H9 (cell line): Measurements from ENCODE around the gene CUEDC1. TPM values are rescaled to one million over a fixed set of nuclear protein-coding genes. Genes with fewer than 3 reads are reported as not detected.

ENCODE experiments used
- DNase-seq: peaks from one replicate; pipeline ENCODE4 v3.0.0-alpha.2; 2017
- H2AFZ ChIP-seq: one replicate; pipeline ENCODE4 v1.6.1; 2013; ENCODE audit warnings: mild to moderate bottlenecking, low read length, control low read depth, moderate library complexity
- H2AK5ac ChIP-seq: 2 replicates; pipeline ENCODE4 v1.6.1; 2013; ENCODE audit warnings: low read length, control low read depth, mixed read lengths; ENCODE audit not compliant: insufficient read length
- H2BK120ac ChIP-seq: one replicate; pipeline ENCODE4 v1.6.1; 2013; ENCODE audit warnings: low read depth, mild to moderate bottlenecking, low read length, control low read depth, inconsistent platforms; ENCODE audit not compliant: poor library complexity, severe bottlenecking
- H2BK12ac ChIP-seq: 2 replicates; pipeline ENCODE4 v1.6.1; 2013; ENCODE audit warnings: low read length, control low read depth, mixed read lengths, low read depth; ENCODE audit not compliant: insufficient read length
- H2BK15ac ChIP-seq: 2 replicates; pipeline ENCODE4 v1.6.1; 2013; ENCODE audit warnings: low read depth, low read length, control low read depth
- H2BK20ac ChIP-seq: one replicate; pipeline ENCODE4 v1.6.1; 2013; ENCODE audit warnings: low read depth, mild to moderate bottlenecking, low read length, control low read depth, inconsistent platforms; ENCODE audit not compliant: poor library complexity, severe bottlenecking
- H2BK5ac ChIP-seq: 2 replicates; pipeline ENCODE4 v1.6.1; 2013; ENCODE audit warnings: low read length, control low read depth, mixed read lengths; ENCODE audit not compliant: insufficient read length
- H3K14ac ChIP-seq: 2 replicates; pipeline ENCODE4 v1.6.1; 2013; ENCODE audit warnings: low read length, control low read depth; ENCODE audit not compliant: insufficient read depth
- H3K18ac ChIP-seq: 2 replicates; pipeline ENCODE4 v1.6.1; 2013; ENCODE audit warnings: low read depth, mild to moderate bottlenecking, mixed read lengths, low read length, control low read depth; ENCODE audit not compliant: insufficient read length
- H3K23ac ChIP-seq: 2 replicates; pipeline ENCODE4 v1.6.1; 2013; ENCODE audit warnings: low read length, control low read depth, mixed read lengths, low read depth; ENCODE audit not compliant: insufficient read length
- H3K23me2 ChIP-seq: 2 replicates; pipeline ENCODE4 v1.6.1; 2013; ENCODE audit warnings: low read depth, mild to moderate bottlenecking, mixed read lengths, low read length, control low read depth; ENCODE audit not compliant: insufficient read length, poor library complexity, severe bottlenecking
- H3K27ac ChIP-seq: 2 replicates; pipeline ENCODE4 v1.5.1; 2013; ENCODE audit warnings: low read length, control low read depth, mixed read lengths, low read depth; ENCODE audit not compliant: insufficient read length
- H3K27me3 ChIP-seq: 2 replicates; pipeline ENCODE4 v1.6.1; 2013; ENCODE audit warnings: low read length, control low read depth, inconsistent platforms; ENCODE audit not compliant: insufficient read depth
- H3K4ac ChIP-seq: 2 replicates; pipeline ENCODE4 v1.6.1; 2013; ENCODE audit warnings: low read depth, mild to moderate bottlenecking, control low read depth, inconsistent platforms, low read length, moderate library complexity
- H3K4me1 ChIP-seq: 2 replicates; pipeline ENCODE4 v1.6.1; 2013; ENCODE audit warnings: low read length, control low read depth, inconsistent platforms; ENCODE audit not compliant: insufficient read depth
- H3K4me2 ChIP-seq: 2 replicates; pipeline ENCODE4 v1.6.1; 2013; ENCODE audit warnings: low read length, control low read depth, mixed read lengths; ENCODE audit not compliant: insufficient read length, insufficient read depth
- H3K56ac ChIP-seq: 2 replicates; pipeline ENCODE4 v1.6.1; 2013; ENCODE audit warnings: low read depth, mild to moderate bottlenecking, mixed read lengths, low read length, control low read depth; ENCODE audit not compliant: insufficient read length
- H3K79me1 ChIP-seq: 2 replicates; pipeline ENCODE4 v1.6.1; 2013; ENCODE audit warnings: low read depth, mild to moderate bottlenecking, moderate library complexity, low read length, control low read depth, inconsistent platforms; ENCODE audit not compliant: insufficient read depth, poor library complexity, severe bottlenecking
- H3K79me2 ChIP-seq: 2 replicates; pipeline ENCODE4 v1.6.1; 2013; ENCODE audit warnings: low read length, control low read depth, inconsistent platforms; ENCODE audit not compliant: insufficient read depth
- H3K9ac ChIP-seq: 2 replicates; pipeline ENCODE4 v1.6.1; 2013; ENCODE audit warnings: low read length, control low read depth, mixed read lengths; ENCODE audit not compliant: insufficient read length; ENCODE audit errors: extremely low read depth
- H3K9me3 ChIP-seq: one replicate; pipeline ENCODE4 v1.6.1; 2013; ENCODE audit warnings: low read depth, low read length, inconsistent platforms; ENCODE audit not compliant: control insufficient read depth
- H3T11ph ChIP-seq: one replicate; pipeline ENCODE4 v1.6.1; 2013; ENCODE audit warnings: mild to moderate bottlenecking, low read length, control low read depth, inconsistent platforms
- H4K20me1 ChIP-seq: one replicate; pipeline ENCODE4 v1.6.1; 2013; ENCODE audit not compliant: control insufficient read depth, insufficient read length, insufficient read depth
- H4K5ac ChIP-seq: 2 replicates; pipeline ENCODE4 v1.6.1; 2013; ENCODE audit warnings: low read depth, mild to moderate bottlenecking, mixed read lengths, low read length, control low read depth; ENCODE audit not compliant: insufficient read length
- H4K8ac ChIP-seq: replicated peaks from 2 replicates; pipeline ENCODE4 v1.6.1; 2013; ENCODE audit warnings: low read length, control low read depth, mixed read lengths, low read depth; ENCODE audit not compliant: insufficient read length
- H4K91ac ChIP-seq: 2 replicates; pipeline ENCODE4 v1.6.1; 2013; ENCODE audit warnings: low read depth, mild to moderate bottlenecking, moderate library complexity, mixed read lengths, low read length, control low read depth; ENCODE audit not compliant: insufficient read length
- H3K27ac Mint-ChIP-seq, 3 experiments: 2 replicates in 2 of 3; 3 replicates in 1 of 3; pipeline ENCODE4 v1.8.0; 2020 to 2021; ENCODE audit warnings: mixed read lengths in 3 of 3, mild to moderate bottlenecking in 1 of 3, moderate library complexity in 1 of 3
- H3K27me3 Mint-ChIP-seq: 2 replicates; pipeline ENCODE4 v1.8.0; 2021; ENCODE audit warnings: low read depth, mild to moderate bottlenecking, moderate library complexity, mixed read lengths
- H3K36me3 Mint-ChIP-seq, 3 experiments: 2 replicates in 2 of 3; 3 replicates in 1 of 3; pipeline ENCODE4 v1.8.0; 2020 to 2021; ENCODE audit warnings: low read depth in 3 of 3, mixed read lengths in 3 of 3; ENCODE audit not compliant: insufficient read depth in 1 of 3
- H3K4me1 Mint-ChIP-seq, 2 experiments: 2 replicates each; pipeline ENCODE4 v1.8.0; 2020; ENCODE audit warnings: mixed read lengths in 2 of 2
- H3K4me3 Mint-ChIP-seq, 2 experiments: 2 replicates in 1 of 2; 3 replicates in 1 of 2; pipeline ENCODE4 v1.8.0; 2020 to 2021; ENCODE audit warnings: mild to moderate bottlenecking in 2 of 2, mixed read lengths in 2 of 2, moderate library complexity in 1 of 2
- H3K9me3 Mint-ChIP-seq, 2 experiments: 2 replicates in 1 of 2; 3 replicates in 1 of 2; pipeline ENCODE4 v1.8.0; 2020; ENCODE audit warnings: mild to moderate bottlenecking in 2 of 2, mixed read lengths in 2 of 2, moderate library complexity in 1 of 2
- CTCF ChIP-seq: fragments of 200-600 bp; sonication (generic); conservative IDR thresholded peaks from 3 replicates; pipeline ENCODE4 v1.8.0; 2021; ENCODE audit warnings: antibody characterized with exemption, mild to moderate bottlenecking
- WGBS: extraction: QIAGEN DNeasy Blood & Tissue Kit; methylation state at CpG from one replicate; pipeline ENCODE4 v1.1.7; 2013; ENCODE audit warnings: missing lambda C conversion rate, low lambda C conversion rate, mixed read lengths; ENCODE audit not compliant: insufficient read length; ENCODE audit errors: extremely low coverage; 5-methylcytosine and 5-hydroxymethylcytosine counted together
- total RNA-seq: library from RNA; stranded (reverse); gene quantifications from 2 replicates; pipeline ENCODE4 v1.2.1, GENCODE V29; 2021

CUEDC1 gene
- total RNA-seq, 1 experiment from 2014 or later: 7.3 TPM

- Histone ChIP-seq H4K20me1 (no peaks in the 10 kb centered on the region), H2BK20ac (no peak overlapping the region), H2BK5ac (no peak overlapping the region), H3K79me1 (no peaks in the 10 kb centered on the region), H3T11ph (no peak overlapping the region), H4K91ac (no peak overlapping the region), H3K14ac (no peak overlapping the region), H2AK5ac (no peak overlapping the region), H3K79me2 (no peaks in the 10 kb centered on the region), H2BK12ac (no peak overlapping the region), H3K56ac (no peak overlapping the region), H2BK15ac (no peak overlapping the region), H3K4ac (no peak overlapping the region), H3K23ac (no peak overlapping the region), H3K9me3 (no peaks in the 10 kb centered on the region), H3K9ac (no peak overlapping the region), H3K27ac (no peak overlapping the region), H3K4me1 (peaks cover 3% of the 10 kb centered on the region; the same call in 1 of the 2 replicates), H4K5ac (no peak overlapping the region), H4K8ac (no peak overlapping the region), H2AFZ (no peak overlapping the region), H2BK120ac (no peak overlapping the region), H3K4me2 (no peak overlapping the region), H3K27me3 (no peaks in the 10 kb centered on the region), H3K23me2 (no peaks in the 10 kb centered on the region), H3K18ac (no peak overlapping the region)
- H3K9me3 Mint-ChIP-seq: no peaks in the 10 kb centered on the region
- WGBS: no CpG with 5 or more reads among the region's 13 CpGs
- no peak for TF ChIP-seq CTCF
- H3K27me3 Mint-ChIP-seq: peaks cover 37% of the 10 kb centered on the region
- peaks cover 34 to 54% of the 10 kb centered on the region in 2 experiments for H3K4me1 Mint-ChIP-seq
- H3K36me3 Mint-ChIP-seq: no peaks in the 10 kb centered on the region; a peak in 1 of 7 replicates
- H3K27ac Mint-ChIP-seq: no peak overlapping the region; a peak in 1 of 7 replicates
- H3K4me3 Mint-ChIP-seq: no peak overlapping the region
- DNase-seq: no peak
Observed at GRCh38 chr17:57920916-57921703, 34.1 kb downstream of the CUEDC1 start.
